ENCODE results near the gene PYGO2. TPM values are rescaled to one million over a fixed set of nuclear protein-coding genes. Genes with fewer than 3 reads are reported as not detected.

Gene PYGO2
- total RNA-seq, 2 donors from 2014 or later = 44.1 to 44.6 TPM

- no peak for DNase-seq (ENCODE audit: low spot score)
- H3K27me3 ChIP-seq (replicated peaks; ENCODE audit: insufficient read depth) = no peaks in the 10 kb centered on the region
- intact Hi-C loops (cut with DNase I) = no loop called here
- H3K4me1 ChIP-seq (replicated peaks) = peaks cover 14% of the 10 kb centered on the region
- H3K36me3 ChIP-seq = peaks cover 0 to 14% of the 10 kb centered on the region in 2 donors
- WGBS = 92% methylated on average over 3 of the region's 3 CpGs
- H3K9me3 ChIP-seq = no peaks in the 10 kb centered on the region
- no peak for TF ChIP-seq POLR2AphosphoS5 (IDR thresholded peaks at IDR 0.05)
- TF ChIP-seq POLR2A (IDR thresholded peaks at IDR 0.05) = no peak
- no peak for TF ChIP-seq CTCF (IDR thresholded peaks at IDR 0.05)
- H3K27ac ChIP-seq = peak overlapping the region; percentile 98 to 99
- H3K4me3 ChIP-seq = no peak overlapping the region
Observed at GRCh38 chr1:154968731-154969130, 7.1 kb upstream of the PYGO2 start.

- no peaks in the 10 kb centered on the region for H3K27me3 ChIP-seq (replicated peaks; ENCODE audit: insufficient read depth)
- 70% methylated on average over 4 of the region's 5 CpGs for WGBS
- peaks cover 0 to 14% of the 10 kb centered on the region in 2 donors for H3K36me3 ChIP-seq
- peaks cover 22% of the 10 kb centered on the region for H3K4me1 ChIP-seq (replicated peaks)
- no peak overlapping the region for H3K4me3 ChIP-seq
- DNase-seq (ENCODE audit: low spot score) = no peak
- intact Hi-C loops (cut with DNase I) = no loop called here
- peak overlapping the region; percentile 19 to 99 for H3K27ac ChIP-seq
- TF ChIP-seq POLR2A (IDR thresholded peaks at IDR 0.05) (no peak), POLR2AphosphoS5 (IDR thresholded peaks at IDR 0.05) (peak; percentile 26)
- no peaks in the 10 kb centered on the region for H3K9me3 ChIP-seq
Observed at GRCh38 chr1:154967331-154967950, 5.9 kb upstream of the PYGO2 start.

DNA sequence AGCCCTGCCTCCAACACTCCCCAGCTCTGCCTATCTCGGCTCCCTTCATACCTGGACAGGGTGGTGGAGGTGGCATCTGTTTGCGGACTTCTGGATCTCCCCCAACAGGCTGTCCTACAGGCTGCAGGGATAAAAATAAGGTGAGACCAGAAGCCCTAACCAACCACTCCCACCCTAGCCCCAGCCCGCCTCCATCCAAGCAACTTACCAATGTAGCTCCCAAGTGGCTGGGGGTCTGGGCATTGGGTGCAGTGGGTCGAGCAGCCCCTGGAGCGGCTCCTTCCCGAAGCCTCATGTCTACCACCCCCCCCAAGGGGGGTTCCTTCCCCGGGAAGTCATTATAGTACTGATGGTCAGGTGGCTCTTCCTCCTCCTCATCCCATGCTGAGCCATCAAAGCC is 4.5 kb upstream of the PYGO2 start:
- Histone ChIP-seq H3K27me3 (replicated peaks; ENCODE audit: insufficient read depth) (no peaks in the 10 kb centered on the region), H3K4me1 (replicated peaks) (peaks cover 15% of the 10 kb centered on the region), H3K9me3 (no peaks in the 10 kb centered on the region), H3K36me3 (peaks cover 0 to 14% of the 10 kb centered on the region in 2 donors), H3K27ac (no peak overlapping the region), H3K4me3 (no peak overlapping the region)
- no peak for DNase-seq (ENCODE audit: low spot score)
- intact Hi-C loops (cut with DNase I) = no loop called here
- TF ChIP-seq POLR2AphosphoS5 (IDR thresholded peaks at IDR 0.05) (no peak), POLR2A (IDR thresholded peaks at IDR 0.05) (no peak), CTCF (IDR thresholded peaks at IDR 0.05) (no peak)
- WGBS = 88% methylated on average over 7 of the region's 7 CpGs

GRCh38 chr1:154964359-154964758 is 2.8 kb upstream of the PYGO2 start:
- intact Hi-C loops (cut with DNase I) = loop anchor here (5.0 kb wide), 2 partner anchors 33 to 88 kb away; partner anchors contain the start of gene ADAM15
- Histone ChIP-seq H3K36me3 (peaks cover 0 to 14% of the 10 kb centered on the region in 2 donors), H3K4me3 (no peak overlapping the region)

GRCh38 chr1:154963643-154964042 is 2.1 kb upstream of the PYGO2 start:
- Histone ChIP-seq H3K4me1 (replicated peaks) (peaks cover 16% of the 10 kb centered on the region), H3K27me3 (replicated peaks; ENCODE audit: insufficient read depth) (no peaks in the 10 kb centered on the region), H3K36me3 (peaks cover 0 to 14% of the 10 kb centered on the region in 2 donors), H3K27ac (peak overlapping the region in 1 of 2 donors; percentile 99), H3K4me3 (no peak overlapping the region), H3K9me3 (no peaks in the 10 kb centered on the region)
- DNase-seq (ENCODE audit: low spot score) = no peak
- 77% methylated on average over 8 of the region's 8 CpGs for WGBS
- TF ChIP-seq POLR2AphosphoS5 (IDR thresholded peaks at IDR 0.05) = no peak
- no peak for TF ChIP-seq CTCF (IDR thresholded peaks at IDR 0.05)
- no peak for TF ChIP-seq POLR2A (IDR thresholded peaks at IDR 0.05)
- intact Hi-C loops (cut with DNase I) = loop anchor here (5.0 kb wide), 2 partner anchors 34 to 89 kb away; partner anchors contain the start of gene ADAM15

More at GRCh38 chr1:154964359-154964758, 2.8 kb upstream of the PYGO2 start:
- DNase-seq (ENCODE audit: low spot score) = no peak
- H3K9me3 ChIP-seq = no peaks in the 10 kb centered on the region
- H3K27ac ChIP-seq = no peak overlapping the region
- TF ChIP-seq CTCF (IDR thresholded peaks at IDR 0.05) = no peak
- no peak for TF ChIP-seq POLR2A (IDR thresholded peaks at IDR 0.05)
- no peak for TF ChIP-seq POLR2AphosphoS5 (IDR thresholded peaks at IDR 0.05)
- WGBS = 86% methylated on average over 6 of the region's 6 CpGs
- peaks cover 16% of the 10 kb centered on the region for H3K4me1 ChIP-seq (replicated peaks)
- no peaks in the 10 kb centered on the region for H3K27me3 ChIP-seq (replicated peaks; ENCODE audit: insufficient read depth)

Measured in prostate gland (tissue), 2 donors.